Tibial nerve (tissue), 4 donors: Measurements from ENCODE around the gene KCNE3.

Experiments
- EP300 ChIP-seq, 2 donors: sonication (generic); formaldehyde crosslinking; IDR thresholded peaks; one replicate each; pipeline ENCODE4 v1.6.1; 2017; ENCODE audit warnings: antibody characterized with exemption in 2 of 2, mild to moderate bottlenecking in 1 of 2
- POLR2A ChIP-seq, 2 donors: fragments of 450-650 bp; IDR thresholded peaks; one replicate each; pipeline ENCODE4 v1.6.1; 2017; ENCODE audit warnings: antibody characterized with exemption in 2 of 2, mild to moderate bottlenecking in 2 of 2, moderate library complexity in 2 of 2
- TF ChIP-seq, protein P1 (sequence below), 5 experiments: fragments of 200-600 bp in 3 of 5; fragments of 450-650 bp in 2 of 5; sonication (generic) in 3 of 5; IDR thresholded peaks; one replicate each; pipeline ENCODE4 v1.5.1; 2016 to 2019; ENCODE audit warnings: antibody characterized with exemption in 5 of 5, mild to moderate bottlenecking in 3 of 5, moderate library complexity in 2 of 5

DNA sequence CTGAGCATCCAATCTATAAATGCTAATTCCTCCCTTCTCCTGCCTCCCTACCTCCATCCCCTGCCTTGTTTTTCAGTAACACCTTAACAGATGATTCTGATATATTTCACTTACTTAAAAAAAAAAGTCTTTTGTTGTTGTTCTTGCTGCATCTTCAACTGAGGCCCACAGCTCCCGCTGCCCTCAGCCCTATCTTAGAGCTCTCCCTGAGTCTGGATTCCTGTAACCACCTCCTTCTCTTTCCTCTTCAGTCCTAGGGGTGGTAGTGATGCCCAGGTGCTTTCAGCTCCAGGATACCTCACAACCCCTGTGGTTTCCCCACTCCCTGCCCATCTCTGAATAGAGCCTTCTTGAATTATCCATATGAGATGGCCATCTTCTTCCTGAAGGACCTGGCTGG lies 3.7 kb upstream of the KCNE3 start:
- TF ChIP-seq, protein P1, sequence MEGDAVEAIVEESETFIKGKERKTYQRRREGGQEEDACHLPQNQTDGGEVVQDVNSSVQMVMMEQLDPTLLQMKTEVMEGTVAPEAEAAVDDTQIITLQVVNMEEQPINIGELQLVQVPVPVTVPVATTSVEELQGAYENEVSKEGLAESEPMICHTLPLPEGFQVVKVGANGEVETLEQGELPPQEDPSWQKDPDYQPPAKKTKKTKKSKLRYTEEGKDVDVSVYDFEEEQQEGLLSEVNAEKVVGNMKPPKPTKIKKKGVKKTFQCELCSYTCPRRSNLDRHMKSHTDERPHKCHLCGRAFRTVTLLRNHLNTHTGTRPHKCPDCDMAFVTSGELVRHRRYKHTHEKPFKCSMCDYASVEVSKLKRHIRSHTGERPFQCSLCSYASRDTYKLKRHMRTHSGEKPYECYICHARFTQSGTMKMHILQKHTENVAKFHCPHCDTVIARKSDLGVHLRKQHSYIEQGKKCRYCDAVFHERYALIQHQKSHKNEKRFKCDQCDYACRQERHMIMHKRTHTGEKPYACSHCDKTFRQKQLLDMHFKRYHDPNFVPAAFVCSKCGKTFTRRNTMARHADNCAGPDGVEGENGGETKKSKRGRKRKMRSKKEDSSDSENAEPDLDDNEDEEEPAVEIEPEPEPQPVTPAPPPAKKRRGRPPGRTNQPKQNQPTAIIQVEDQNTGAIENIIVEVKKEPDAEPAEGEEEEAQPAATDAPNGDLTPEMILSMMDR (IDR thresholded peaks at IDR 0.05), result no peak
- TF ChIP-seq POLR2A (IDR thresholded peaks at IDR 0.05), result no peak
- no peak for TF ChIP-seq EP300 (IDR thresholded peaks at IDR 0.05)
